AG20443 (cell line): ENCODE measurements around the gene SSX2B.
"Not testable (repeated sequence)": the region's sequence is repeated elsewhere in the genome, so short reads cannot be mapped to it uniquely, and the experiment has no call there.

Experiments
- DNase-seq: peaks from one replicate; pipeline ENCODE4 v3.0.0; 2012; ENCODE audit warnings: low spot score, mixed read lengths

Gene SSX2B, protein sequence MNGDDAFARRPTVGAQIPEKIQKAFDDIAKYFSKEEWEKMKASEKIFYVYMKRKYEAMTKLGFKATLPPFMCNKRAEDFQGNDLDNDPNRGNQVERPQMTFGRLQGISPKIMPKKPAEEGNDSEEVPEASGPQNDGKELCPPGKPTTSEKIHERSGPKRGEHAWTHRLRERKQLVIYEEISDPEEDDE

DNA sequence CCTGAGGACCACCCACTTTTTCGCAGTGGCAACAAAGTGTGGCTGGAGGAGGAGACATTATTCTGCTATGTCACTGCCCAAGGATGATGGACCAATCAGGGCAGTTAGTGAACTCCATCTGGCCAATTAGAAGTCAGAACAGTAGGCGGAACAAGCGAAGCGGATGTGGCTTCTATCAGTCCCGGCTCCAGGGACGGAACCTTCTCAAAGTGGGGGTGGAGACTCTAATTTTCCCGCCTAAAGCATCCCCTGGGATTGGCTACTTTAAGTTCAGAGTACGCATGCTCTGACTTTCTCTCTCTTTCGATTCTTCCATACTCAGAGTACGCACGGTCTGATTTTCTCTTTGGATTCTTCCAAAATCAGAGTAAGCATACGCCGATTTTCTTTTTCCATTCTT lies at the start of gene SSX2B:
Gene SSX2B, plus strand, starts transcription at position 301 of the 400 bp plus-strand sequence. CDS start 1,429 bp downstream, outside the sequence.
- not testable (repeated sequence) for DNase-seq

DNA sequence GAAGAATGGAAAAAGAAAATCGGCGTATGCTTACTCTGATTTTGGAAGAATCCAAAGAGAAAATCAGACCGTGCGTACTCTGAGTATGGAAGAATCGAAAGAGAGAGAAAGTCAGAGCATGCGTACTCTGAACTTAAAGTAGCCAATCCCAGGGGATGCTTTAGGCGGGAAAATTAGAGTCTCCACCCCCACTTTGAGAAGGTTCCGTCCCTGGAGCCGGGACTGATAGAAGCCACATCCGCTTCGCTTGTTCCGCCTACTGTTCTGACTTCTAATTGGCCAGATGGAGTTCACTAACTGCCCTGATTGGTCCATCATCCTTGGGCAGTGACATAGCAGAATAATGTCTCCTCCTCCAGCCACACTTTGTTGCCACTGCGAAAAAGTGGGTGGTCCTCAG lies 44.0 kb upstream of the SSX2B start, which contains the start of gene SSX2:
Gene SSX2, minus strand, starts transcription at position 101 of the 400 bp plus-strand sequence. CDS start 1,429 bp downstream, outside the sequence.
- DNase-seq: not testable (repeated sequence)

GRCh38 chrX:52765983-52766382 lies 14.9 kb downstream of the SSX2B start:
- DNase-seq: not testable (repeated sequence)

- not testable (repeated sequence) for DNase-seq
These were observed 22.5 kb downstream of the SSX2B start for GRCh38 chrX:52773504-52773903.

DNA sequence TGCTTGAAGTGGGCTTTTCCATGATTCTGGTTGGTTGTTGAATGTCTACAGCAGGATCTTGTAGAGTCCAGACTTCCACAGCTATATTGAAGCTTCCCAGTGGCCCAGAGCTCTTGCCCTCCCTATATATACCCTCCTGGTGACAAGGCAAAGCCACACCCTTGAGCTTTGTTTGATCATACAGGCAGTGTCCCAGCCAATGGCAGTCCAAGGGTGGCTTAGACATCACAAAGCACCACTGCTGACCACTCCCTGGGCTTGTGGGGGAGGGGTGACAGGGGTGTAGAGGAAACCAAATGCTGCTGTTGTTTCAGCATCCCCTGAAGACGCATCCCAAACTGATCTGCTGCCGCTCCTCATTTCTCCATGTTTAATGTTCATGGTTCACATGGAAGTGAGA lies 46.3 kb downstream of the SSX2B start, which contains the start of gene SPANXN5:
Gene SPANXN5, minus strand, starts transcription at position 101 of the 400 bp plus-strand sequence. Its CDS starts 79 bp downstream, at position 22.
- not testable (repeated sequence) for DNase-seq

- not testable (repeated sequence) for DNase-seq
These were observed 53.8 kb downstream of the SSX2B start for GRCh38 chrX:52804876-52805275.
